GM19397 (cell line): ENCODE results near the gene PRKCA.
"Not testable (repeated sequence)": the region's sequence is repeated elsewhere in the genome, so short reads cannot be mapped to it uniquely, and the experiment has no call there.

ENCODE experiments used
- ATAC-seq: cut with Tn5 transposase; IDR thresholded peaks from one replicate; pipeline ENCODE4 v1.9.1; 2021; ENCODE audit warnings: mild to moderate bottlenecking, moderate library complexity; ENCODE audit not compliant: unreplicated experiment

The PRKCA gene

GRCh38 chr17:66349521-66350254 is 47.3 kb downstream of the PRKCA start:
- no peak for ATAC-seq

- not testable (repeated sequence) for ATAC-seq
Measured at GRCh38 chr17:66350576-66350975, 48.2 kb downstream of the PRKCA start.

- no peak for ATAC-seq
Measured at GRCh38 chr17:66351033-66351432, 48.6 kb downstream of the PRKCA start.

GRCh38 chr17:66351701-66352100 is 49.3 kb downstream of the PRKCA start:
- no peak for ATAC-seq

GRCh38 chr17:66353937-66354401 is 51.6 kb downstream of the PRKCA start:
- no peak for ATAC-seq

GRCh38 chr17:66354472-66354871 is 52.1 kb downstream of the PRKCA start:
- no peak for ATAC-seq

GRCh38 chr17:66354981-66355380 is 52.6 kb downstream of the PRKCA start:
- no peak for ATAC-seq

- ATAC-seq: no peak
Measured at GRCh38 chr17:66355510-66355909, 53.1 kb downstream of the PRKCA start.

- ATAC-seq: no peak
Measured at GRCh38 chr17:66357037-66357436, 54.6 kb downstream of the PRKCA start.

GRCh38 chr17:66359351-66359750 is 56.9 kb downstream of the PRKCA start:
- no peak for ATAC-seq

- not testable (repeated sequence) for ATAC-seq
Measured at GRCh38 chr17:66360961-66361565, 58.6 kb downstream of the PRKCA start.

- no peak for ATAC-seq
Measured at GRCh38 chr17:66364508-66364907, 62.1 kb downstream of the PRKCA start.

- no peak for ATAC-seq
Measured at GRCh38 chr17:66364990-66365490, 62.6 kb downstream of the PRKCA start.

- ATAC-seq: no peak
Measured at GRCh38 chr17:66365903-66366302, 63.5 kb downstream of the PRKCA start.

GRCh38 chr17:66367107-66367506 is 64.7 kb downstream of the PRKCA start:
- ATAC-seq: no peak

- ATAC-seq: no peak
Measured at GRCh38 chr17:66369830-66370229, 67.4 kb downstream of the PRKCA start.

GRCh38 chr17:66371561-66371960 is 69.1 kb downstream of the PRKCA start:
- ATAC-seq: no peak

GRCh38 chr17:66372182-66372581 is 69.8 kb downstream of the PRKCA start:
- ATAC-seq: no peak

- ATAC-seq: no peak
Measured at GRCh38 chr17:66373079-66373478, 70.7 kb downstream of the PRKCA start.

GRCh38 chr17:66373944-66374817 is 71.8 kb downstream of the PRKCA start:
- no peak for ATAC-seq

- ATAC-seq: no peak
Measured at GRCh38 chr17:66375121-66375520, 72.7 kb downstream of the PRKCA start.
